NCI-H1694 (cell line): ENCODE data around the gene C10orf120.

Experiments used
- DNase-seq: peaks from one replicate; lab custom pipeline; 2025; lab: John Stamatoyannopoulos, UW

Gene C10orf120

GRCh38 chr10:122660696-122661095 is 39.0 kb downstream of the C10orf120 start:
- DNase-seq: no peak

- DNase-seq: no peak
Measured at GRCh38 chr10:122659651-122660050, 40.0 kb downstream of the C10orf120 start.

- DNase-seq: no peak
Measured at GRCh38 chr10:122659126-122659525, 40.5 kb downstream of the C10orf120 start.

- no peak for DNase-seq
Measured at GRCh38 chr10:122658356-122659049, 41.1 kb downstream of the C10orf120 start.

GRCh38 chr10:122657729-122658128 is 41.9 kb downstream of the C10orf120 start:
- DNase-seq: no peak

- DNase-seq: no peak
Measured at GRCh38 chr10:122657255-122657654, 42.4 kb downstream of the C10orf120 start.

- DNase-seq: no peak
Measured at GRCh38 chr10:122656741-122657140, 42.9 kb downstream of the C10orf120 start.

- DNase-seq: no peak
Measured at GRCh38 chr10:122656308-122656705, 43.3 kb downstream of the C10orf120 start.

GRCh38 chr10:122655524-122656307 is 43.9 kb downstream of the C10orf120 start:
- no peak for DNase-seq

GRCh38 chr10:122650331-122650730 is 49.3 kb downstream of the C10orf120 start:
- DNase-seq: no peak

GRCh38 chr10:122649903-122650302 is 49.7 kb downstream of the C10orf120 start:
- no peak for DNase-seq

- no peak for DNase-seq
Measured at GRCh38 chr10:122648599-122649428, 50.8 kb downstream of the C10orf120 start.
